RCC 7860 (cell line): Measurements from ENCODE around the gene TFB1M.
A peak's percentile ranks its signal among the peaks of the same experiment; 100 is the strongest.
"Not testable (repeated sequence)": the region's sequence is repeated elsewhere in the genome, so short reads cannot be mapped to it uniquely, and the experiment has no call there.

Experiments used
- DNase-seq: peaks from one replicate; pipeline ENCODE4 v3.0.0-alpha.2; 2015; ENCODE audit warnings: low spot score
- FAIRE-seq: peaks from 2 replicates; lab custom pipeline; 2012; peaks lifted over from hg19 to GRCh38; lab: Jason Lieb, UNC

Gene TFB1M

GRCh38 chr6:155314092-155314772 is at the start of gene TFB1M:
TSS of gene TFB1M (minus strand) at chr6:155314484. CDS start at chr6:155314428, 56 bp downstream.
- FAIRE-seq (peak; percentile 94), DNase-seq (peak; percentile 94)

- not testable (repeated sequence) for FAIRE-seq, DNase-seq
These were observed 49.7 kb upstream of the TFB1M start for GRCh38 chr6:155364021-155364420.

GRCh38 chr6:155362968-155363632 is 48.8 kb upstream of the TFB1M start:
- not testable (repeated sequence) for DNase-seq, FAIRE-seq

GRCh38 chr6:155354167-155354566 is 39.9 kb upstream of the TFB1M start:
- no peak for FAIRE-seq
- no peak for DNase-seq

- DNase-seq (no peak), FAIRE-seq (no peak)
These were observed 38.5 kb upstream of the TFB1M start for GRCh38 chr6:155352811-155353210.

GRCh38 chr6:155352130-155352420 is 37.8 kb upstream of the TFB1M start:
- no peak for FAIRE-seq

GRCh38 chr6:155351273-155352129 is 37.2 kb upstream of the TFB1M start:
- FAIRE-seq (no peak), DNase-seq (no peak)

More at GRCh38 chr6:155352130-155352420, 37.8 kb upstream of the TFB1M start:
- no peak for DNase-seq

GRCh38 chr6:155349956-155350355 is 35.7 kb upstream of the TFB1M start:
- no peak for FAIRE-seq

GRCh38 chr6:155349129-155349528 is 34.8 kb upstream of the TFB1M start:
- DNase-seq = no peak
- FAIRE-seq = no peak

More at GRCh38 chr6:155349956-155350355, 35.7 kb upstream of the TFB1M start:
- DNase-seq = no peak

GRCh38 chr6:155347800-155348199 is 33.5 kb upstream of the TFB1M start:
- FAIRE-seq = no peak
- DNase-seq = no peak

GRCh38 chr6:155346957-155347356 is 32.7 kb upstream of the TFB1M start:
- no peak for FAIRE-seq
- no peak for DNase-seq

GRCh38 chr6:155344341-155345006 is 30.2 kb upstream of the TFB1M start:
- FAIRE-seq = no peak
- no peak for DNase-seq

GRCh38 chr6:155341130-155341828 is 27.0 kb upstream of the TFB1M start:
- FAIRE-seq (peak; percentile 90), DNase-seq (peak; percentile 81)

- no peak for DNase-seq
- no peak for FAIRE-seq
These were observed 26.3 kb upstream of the TFB1M start for GRCh38 chr6:155340464-155341129.

GRCh38 chr6:155339929-155340328 is 25.6 kb upstream of the TFB1M start:
- FAIRE-seq = not testable (repeated sequence)

GRCh38 chr6:155338237-155338636 is 24.0 kb upstream of the TFB1M start:
- DNase-seq = not testable (repeated sequence)

More at GRCh38 chr6:155339929-155340328, 25.6 kb upstream of the TFB1M start:
- not testable (repeated sequence) for DNase-seq

GRCh38 chr6:155335265-155335664 is 21.0 kb upstream of the TFB1M start:
- FAIRE-seq (no peak), DNase-seq (no peak)

More at GRCh38 chr6:155338237-155338636, 24.0 kb upstream of the TFB1M start:
- FAIRE-seq = not testable (repeated sequence)

- FAIRE-seq, DNase-seq: not testable (repeated sequence)
These were observed 19.8 kb upstream of the TFB1M start for GRCh38 chr6:155334073-155334472.

- FAIRE-seq (no peak), DNase-seq (no peak)
These were observed 19.1 kb upstream of the TFB1M start for GRCh38 chr6:155333414-155333813.

- no peak for DNase-seq
- no peak for FAIRE-seq
These were observed 16.6 kb upstream of the TFB1M start for GRCh38 chr6:155330922-155331321.
